CD4-positive, alpha-beta memory T cell (primary cell): ENCODE results near the gene MBNL3. TPM values are rescaled to one million over a fixed set of nuclear protein-coding genes. Genes with fewer than 3 reads are reported as not detected.

Experiments used
- CTCF ChIA-PET: fragments of 350-600 bp; sonication (Branson Sonifier 250); formaldehyde crosslinking; loops from one replicate; lab custom pipeline; 2021; ENCODE audit warnings: inconsistent platforms; ENCODE audit not compliant: partially characterized antibody; lab: Charles Lee
- POLR2A ChIA-PET: fragments of 350-600 bp; sonication (Branson Sonifier 250); formaldehyde crosslinking; loops from one replicate; lab custom pipeline; 2021; ENCODE audit not compliant: partially characterized antibody; lab: Charles Lee
- DNase-seq, 5 donors: peaks; one replicate each; pipeline versions ENCODE4 v3.0.0 to v3.0.0-alpha.2; 2020 to 2022; ENCODE audit warnings: mixed read lengths in 1 of 5
- H3K27ac ChIP-seq: one replicate; pipeline ENCODE4 v1.7.0; 2013; ENCODE audit warnings: low read depth, low read length
- H3K27me3 ChIP-seq: 2 replicates; pipeline ENCODE4 v1.7.0; 2013; ENCODE audit warnings: mild to moderate bottlenecking, low read length, moderate library complexity; ENCODE audit not compliant: insufficient read depth
- H3K36me3 ChIP-seq: 2 replicates; pipeline ENCODE4 v1.7.0; 2013; ENCODE audit warnings: mild to moderate bottlenecking, low read length, moderate library complexity; ENCODE audit not compliant: insufficient read depth
- H3K4me1 ChIP-seq: 2 replicates; pipeline ENCODE4 v1.7.0; 2013; ENCODE audit warnings: mild to moderate bottlenecking, low read length, moderate library complexity; ENCODE audit not compliant: insufficient read depth
- H3K4me3 ChIP-seq, 2 donors: one replicate each; pipeline ENCODE4 v1.7.0; 2013; ENCODE audit warnings: low read length in 2 of 2, mild to moderate bottlenecking in 1 of 2
- H3K9me3 ChIP-seq, 2 donors: one replicate each; pipeline ENCODE4 v1.7.0; 2013; ENCODE audit warnings: low read length in 2 of 2, control low read depth in 1 of 2; ENCODE audit not compliant: control insufficient read depth in 1 of 2
- H3K27ac Mint-ChIP-seq, 7 donors: one replicate each; pipeline ENCODE4 v1.8.0; 2020 to 2021; ENCODE audit warnings: mixed read lengths in 7 of 7, mild to moderate bottlenecking in 6 of 7, inconsistent platforms in 3 of 7, moderate library complexity in 3 of 7
- H3K27me3 Mint-ChIP-seq, 2 donors: one replicate each; pipeline ENCODE4 v1.8.0; 2020 to 2021; ENCODE audit warnings: mixed read lengths in 2 of 2
- H3K36me3 Mint-ChIP-seq, 2 donors: one replicate each; pipeline ENCODE4 v1.8.0; 2020 to 2021; ENCODE audit warnings: mixed read lengths in 2 of 2, inconsistent platforms in 1 of 2, mild to moderate bottlenecking in 1 of 2
- H3K4me1 Mint-ChIP-seq, 4 donors: one replicate each; pipeline ENCODE4 v1.8.0; 2020 to 2021; ENCODE audit warnings: mixed read lengths in 4 of 4, mild to moderate bottlenecking in 1 of 4
- H3K4me3 Mint-ChIP-seq, 8 donors: one replicate each; pipeline ENCODE4 v1.8.0; 2020 to 2021; ENCODE audit warnings: mixed read lengths in 8 of 8, mild to moderate bottlenecking in 7 of 8, moderate library complexity in 6 of 8, inconsistent platforms in 3 of 8
- H3K9me3 Mint-ChIP-seq, 8 donors: one replicate each; pipeline ENCODE4 v1.8.0; 2020 to 2021; ENCODE audit warnings: mixed read lengths in 8 of 8, mild to moderate bottlenecking in 5 of 8, inconsistent platforms in 3 of 8, moderate library complexity in 1 of 8
- intact Hi-C: fragments of 100-400 bp; cut with micrococcal nuclease; formaldehyde crosslinking; loops from one replicate; pipeline ENCODE4 v1.15.1; 2023
- polyA plus RNA-seq, 2 donors: library from polyadenylated mRNA; unstranded; fragments of 300-500 nt; fragmentation: Illumina TruSeq; gene quantifications; one replicate each; pipeline ENCODE4 v1.2.3, GENCODE V29; 2021
- total RNA-seq, 2 experiments: library from RNA; stranded (reverse); gene quantifications; one replicate each; pipeline ENCODE4 v1.2.3, GENCODE V29; 2021

The MBNL3 gene
- total and polyA plus RNA-seq, 4 experiments from 2014 or later = 32.2 to 40.1 (median 38.1) TPM

- H3K4me1 ChIP-seq = peaks cover 39% of the 10 kb centered on the region
- no peaks in the 10 kb centered on the region for H3K27me3 ChIP-seq
- Mint-ChIP-seq H3K4me1 (peaks cover 25 to 49% (median 39%) of the 10 kb centered on the region in 4 donors), H3K9me3 (no peaks in the 10 kb centered on the region), H3K4me3 (peak overlapping the region; percentile 90 to 96 (median 94)), H3K27me3 (no peaks in the 10 kb centered on the region), H3K36me3 (peaks cover 0 to 12% of the 10 kb centered on the region in 2 donors), H3K27ac (peak overlapping the region; percentile 91 to 97 (median 95))
- ChIA-PET POLR2A (interaction anchor here (0.8 to 4.8 kb wide), 4 partner anchors 8 to 676 kb away, joined by 3 to 53 read pairs (median 4); no protein-coding TSS in a partner anchor), CTCF (interaction anchor here (0.9 to 2.1 kb wide), 6 partner anchors 9 to 197 kb away, joined by 4 to 11 read pairs (median 6); no protein-coding TSS in a partner anchor)
- peak overlapping the region; percentile 71 for H3K27ac ChIP-seq
- H3K4me3 ChIP-seq = peak overlapping the region; percentile 49 to 68
- no peaks in the 10 kb centered on the region for H3K36me3 ChIP-seq
- no peaks in the 10 kb centered on the region for H3K9me3 ChIP-seq
- peak; percentile 55 to 68 (median 59) for DNase-seq
- intact Hi-C loops = loop anchor here (1.0 to 10.0 kb wide), 7 partner anchors 8 to 645 kb away; partner anchors contain the start of gene STK26
These were observed 961 bp upstream of the MBNL3 start for GRCh38 chrX:132489578-132490419.

GRCh38 chrX:132488180-132488705 is 595 bp downstream of the MBNL3 start:
- intact Hi-C loops = loop anchor here (2.0 to 10.0 kb wide), 6 partner anchors 13 to 643 kb away; partner anchors contain the start of gene STK26
- Histone ChIP-seq H3K36me3 (no peaks in the 10 kb centered on the region), H3K4me3 (peak overlapping the region in 1 of 2 donors; percentile 68), H3K27ac (peak overlapping the region; percentile 71), H3K27me3 (no peaks in the 10 kb centered on the region), H3K9me3 (no peaks in the 10 kb centered on the region), H3K4me1 (peaks cover 44% of the 10 kb centered on the region)
- POLR2A ChIA-PET = interaction anchor here (1.0 to 4.8 kb wide), 8 partner anchors 8 to 675 kb away, joined by 3 to 53 read pairs (median 4); partner anchors contain the start of gene STK26
- Mint-ChIP-seq H3K27me3 (no peaks in the 10 kb centered on the region), H3K9me3 (no peaks in the 10 kb centered on the region), H3K4me3 (peak overlapping the region; percentile 91 to 97 (median 95)), H3K27ac (peak overlapping the region; percentile 80 to 98 (median 94)), H3K4me1 (peaks cover 31 to 63% (median 50%) of the 10 kb centered on the region in 4 donors), H3K36me3 (peaks cover 0 to 12% of the 10 kb centered on the region in 2 donors)
- peak in 4 of 5 donors; percentile 26 to 50 (median 32) for DNase-seq
- CTCF ChIA-PET = interaction anchor here (1.9 to 2.3 kb wide), 2 partner anchors 10 to 269 kb away, joined by 5 to 6 read pairs; partner anchors contain the start of gene RAP2C

- Mint-ChIP-seq H3K27ac (peak overlapping the region in 3 of 7 donors; percentile 14 to 24 (median 15)), H3K9me3 (no peaks in the 10 kb centered on the region), H3K36me3 (peaks cover 0 to 12% of the 10 kb centered on the region in 2 donors), H3K4me3 (peak overlapping the region in 6 of 8 donors; percentile 14 to 95 (median 45)), H3K27me3 (no peaks in the 10 kb centered on the region), H3K4me1 (peaks cover 30 to 73% (median 54%) of the 10 kb centered on the region in 4 donors)
- DNase-seq = no peak
- no peak overlapping the region for H3K4me3 ChIP-seq
- peaks cover 47% of the 10 kb centered on the region for H3K4me1 ChIP-seq
- no peaks in the 10 kb centered on the region for H3K9me3 ChIP-seq
- H3K36me3 ChIP-seq = no peaks in the 10 kb centered on the region
- intact Hi-C loops = loop anchor here (10.0 kb wide), 3 partner anchors 82 to 642 kb away; no protein-coding TSS in a partner anchor
- POLR2A ChIA-PET = interaction anchor here (0.6 to 0.7 kb wide), 2 partner anchors 11 to 269 kb away, joined by 3 read pairs; no protein-coding TSS in a partner anchor
- H3K27ac ChIP-seq = no peak overlapping the region
- CTCF ChIA-PET = interaction anchor here (1.5 to 2.3 kb wide), 2 partner anchors 194 to 268 kb away, joined by 4 to 6 read pairs; partner anchors contain the start of gene RAP2C
- H3K27me3 ChIP-seq = no peaks in the 10 kb centered on the region
These were observed 2.1 kb downstream of the MBNL3 start for GRCh38 chrX:132486599-132487178.

- Mint-ChIP-seq H3K27me3 (no peaks in the 10 kb centered on the region), H3K4me1 (peaks cover 33 to 74% (median 56%) of the 10 kb centered on the region in 4 donors), H3K27ac (peak overlapping the region in 2 of 7 donors; percentile 34 to 68), H3K4me3 (peak overlapping the region in 1 of 8 donors; percentile 30), H3K36me3 (peaks cover 0 to 9% of the 10 kb centered on the region in 2 donors), H3K9me3 (no peaks in the 10 kb centered on the region)
- no peak overlapping the region for H3K27ac ChIP-seq
- ChIA-PET POLR2A (no interaction called here), CTCF (no interaction called here)
- no peaks in the 10 kb centered on the region for H3K9me3 ChIP-seq
- H3K4me3 ChIP-seq = no peak overlapping the region
- peaks cover 46% of the 10 kb centered on the region for H3K4me1 ChIP-seq
- DNase-seq = no peak
- no peaks in the 10 kb centered on the region for H3K27me3 ChIP-seq
- no peaks in the 10 kb centered on the region for H3K36me3 ChIP-seq
- intact Hi-C loops = loop anchor here (10.0 kb wide), 3 partner anchors 79 to 639 kb away; no protein-coding TSS in a partner anchor
These were observed 4.9 kb downstream of the MBNL3 start for GRCh38 chrX:132483951-132484350.

GRCh38 chrX:132483488-132483887 is 5.3 kb downstream of the MBNL3 start:
- H3K27ac Mint-ChIP-seq = peak overlapping the region in 4 of 7 donors; percentile 3 to 98 (median 76)
- Histone ChIP-seq H3K27me3 (no peaks in the 10 kb centered on the region), H3K4me1 (peaks cover 46% of the 10 kb centered on the region), H3K4me3 (no peak overlapping the region), H3K9me3 (no peaks in the 10 kb centered on the region), H3K36me3 (no peaks in the 10 kb centered on the region), H3K27ac (no peak overlapping the region)
- POLR2A ChIA-PET = no interaction called here
- no peaks in the 10 kb centered on the region for H3K27me3 Mint-ChIP-seq
- peaks cover 0 to 6% of the 10 kb centered on the region in 2 donors for H3K36me3 Mint-ChIP-seq
- no peak for DNase-seq
- intact Hi-C loops = loop anchor here (10.0 kb wide), 3 partner anchors 79 to 639 kb away; no protein-coding TSS in a partner anchor
- peaks cover 33 to 72% (median 56%) of the 10 kb centered on the region in 4 donors for H3K4me1 Mint-ChIP-seq
- H3K4me3 Mint-ChIP-seq = peak overlapping the region in 1 of 8 donors; percentile 30
- H3K9me3 Mint-ChIP-seq = no peaks in the 10 kb centered on the region
- CTCF ChIA-PET = no interaction called here

- intact Hi-C loops = loop anchor here (10.0 kb wide), 3 partner anchors 78 to 638 kb away; no protein-coding TSS in a partner anchor
- no peak for DNase-seq
- Histone ChIP-seq H3K36me3 (no peaks in the 10 kb centered on the region), H3K27ac (no peak overlapping the region), H3K9me3 (no peaks in the 10 kb centered on the region), H3K4me3 (no peak overlapping the region), H3K27me3 (no peaks in the 10 kb centered on the region), H3K4me1 (peaks cover 42% of the 10 kb centered on the region)
- peaks cover 29 to 69% (median 52%) of the 10 kb centered on the region in 4 donors for H3K4me1 Mint-ChIP-seq
- H3K27ac Mint-ChIP-seq = peak overlapping the region in 6 of 7 donors; percentile 10 to 98 (median 42)
- H3K4me3 Mint-ChIP-seq = no peak overlapping the region
- H3K9me3 Mint-ChIP-seq = no peaks in the 10 kb centered on the region
- CTCF ChIA-PET = no interaction called here
- H3K36me3 Mint-ChIP-seq = peaks cover 0 to 4% of the 10 kb centered on the region in 2 donors
- POLR2A ChIA-PET = no interaction called here
- no peaks in the 10 kb centered on the region for H3K27me3 Mint-ChIP-seq
These were observed 6.2 kb downstream of the MBNL3 start for GRCh38 chrX:132482632-132483031.
